ENCODE measurements around the gene PPP1R1B. TPM values are rescaled to one million over a fixed set of nuclear protein-coding genes. Genes with fewer than 3 reads are reported as not detected.
A peak's percentile ranks its signal among the peaks of the same experiment; 100 is the strongest.

The PPP1R1B gene
- total and polyA plus RNA-seq, 9 of the 15 experiments (the other 6 are each of a cell fraction or from before 2014, with no cell fraction given) = 0.07 to 0.18 (median 0.10) TPM; not detected in 4

DNA sequence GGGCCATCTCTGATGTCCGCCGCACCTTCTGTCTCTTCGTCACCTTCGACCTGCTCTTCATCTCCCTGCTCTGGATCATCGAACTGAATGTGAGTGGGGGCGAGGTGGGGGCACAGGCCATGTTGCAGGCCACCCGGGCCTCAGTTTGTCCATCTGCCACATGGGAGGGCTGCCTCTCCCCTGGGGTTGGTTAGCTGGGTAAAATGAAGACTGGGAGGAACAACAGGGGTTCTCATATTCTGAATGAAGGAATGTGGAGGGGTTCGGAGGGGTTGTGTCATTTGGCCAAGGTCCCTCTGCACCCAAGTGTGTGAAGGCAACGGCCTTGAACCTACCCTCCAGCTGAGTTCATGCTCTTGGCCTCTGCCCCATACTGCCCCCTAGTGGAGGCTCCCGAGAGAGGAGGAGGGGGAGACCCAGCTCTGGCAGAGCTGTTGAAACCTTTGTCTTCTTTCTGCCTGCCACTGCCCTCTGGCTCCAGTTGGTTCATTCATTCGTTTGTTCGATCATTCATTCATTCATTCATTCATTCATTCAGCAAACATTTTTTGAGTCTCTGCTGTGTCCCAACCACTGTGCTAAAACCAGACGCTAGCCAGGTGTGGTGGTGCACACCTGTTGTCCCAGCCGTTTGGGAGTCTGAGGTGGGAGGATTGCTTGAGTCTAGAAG is 27.0 kb downstream of the PPP1R1B start (continued):
- peak; percentile 59; the same call in 1 of the 2 replicates for TF ChIP-seq REST (IDR thresholded peaks at IDR 0.05; ENCODE audit: borderline replicate concordance)
- no peak for TF ChIP-seq REST (CRISPR knock-in tag; IDR thresholded peaks at IDR 0.05; ENCODE audit: low read depth)
- no peak for TF ChIP-seq ZMIZ1 (IDR thresholded peaks at IDR 0.05; ENCODE audit: low read depth in 2 of 2, low read length in 2 of 2)
- no peak for TF ChIP-seq CAMTA2 (CRISPR knock-in tag; conservative IDR thresholded peaks at IDR 0.05)
- TF ChIP-seq ZNF583 (CRISPR knock-in tag; IDR thresholded peaks at IDR 0.05) = 0 out of 2 replicates have a peak, but pooled peaks have one; percentile 29
- TF ChIP-seq MCM7 (IDR thresholded peaks at IDR 0.05) = no peak
- TF ChIP-seq ZNF408 (CRISPR knock-in tag; IDR thresholded peaks at IDR 0.05; ENCODE audit: low read depth) = no peak
- TF ChIP-seq POLR3G (IDR thresholded peaks at IDR 0.05; ENCODE audit: extremely low read depth, insufficient read length, insufficient replicate concordance) = no peak
- TF ChIP-seq TCF15 (CRISPR knock-in tag; IDR thresholded peaks at IDR 0.05) = no peak
- TF ChIP-seq ELK1 (CRISPR knock-in tag; IDR thresholded peaks at IDR 0.05) = no peak
- TF ChIP-seq BHLHE40 (IDR thresholded peaks at IDR 0.05; ENCODE audit: low read length) = no peak
- no peak for TF ChIP-seq ATF6 (CRISPR knock-in tag; IDR thresholded peaks at IDR 0.05)
